AG10803 (cell line): Measurements from ENCODE around the gene UBASH3A.

ENCODE experiments used
- DNase-seq: peaks from one replicate; pipeline ENCODE4 v3.0.0; 2010; ENCODE audit warnings: low read depth
- H3K4me3 ChIP-seq: 2 replicates; pipeline ENCODE4 v1.5.1; 2011; ENCODE audit warnings: mild to moderate bottlenecking, low read length, control low read depth
- CTCF ChIP-seq: conservative IDR thresholded peaks from 2 replicates; pipeline ENCODE4 v1.5.1; 2011; ENCODE audit warnings: mild to moderate bottlenecking, low read length, control low read depth, inconsistent platforms

UBASH3A gene

DNA sequence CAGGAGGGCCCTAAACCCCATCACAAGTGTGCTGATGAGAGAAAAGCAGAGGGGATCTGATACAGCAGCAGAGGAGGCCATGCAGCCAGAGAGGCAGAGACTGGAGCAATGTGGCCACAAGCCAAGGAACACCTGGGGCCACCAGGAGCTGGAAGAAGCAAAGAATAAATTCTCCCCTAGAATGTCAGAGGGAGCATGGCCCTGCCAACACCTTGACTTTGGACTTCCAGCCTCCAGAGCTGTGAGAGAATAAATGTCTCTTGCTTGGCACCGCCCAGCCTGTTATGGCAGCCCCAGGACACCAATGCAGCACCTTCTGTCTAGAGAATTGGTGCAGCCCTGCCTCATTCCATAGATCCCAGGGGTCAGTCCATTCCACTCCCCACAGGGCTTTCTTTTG is 25.3 kb downstream of the UBASH3A start:
- H3K4me3 ChIP-seq = no peak overlapping the region
- TF ChIP-seq CTCF = no peak
- no peak for DNase-seq

- H3K4me3 ChIP-seq = no peak overlapping the region
- DNase-seq = no peak
- no peak for TF ChIP-seq CTCF
Observed at GRCh38 chr21:42429856-42430255, 26.2 kb downstream of the UBASH3A start.

DNA sequence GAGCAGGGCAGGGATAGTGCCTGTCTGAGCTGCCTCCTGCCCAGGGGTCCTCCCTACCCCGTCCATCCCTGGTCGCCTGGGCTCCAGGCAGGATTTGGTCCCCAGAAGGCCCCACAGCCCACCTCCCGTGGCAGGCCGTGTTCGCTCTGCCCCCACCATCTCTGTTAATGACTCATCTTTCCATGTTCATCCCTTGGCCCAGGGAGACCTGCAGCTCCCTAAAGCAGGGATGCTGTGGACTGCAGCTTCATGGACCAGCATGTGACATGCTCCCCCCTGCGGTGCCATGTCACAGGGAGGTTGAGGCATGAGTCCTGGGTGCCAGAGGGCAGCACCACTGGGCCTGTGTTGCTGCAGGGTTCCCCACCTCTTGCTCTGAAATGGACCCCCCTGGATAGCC is 26.8 kb downstream of the UBASH3A start:
- TF ChIP-seq CTCF = no peak

DNA sequence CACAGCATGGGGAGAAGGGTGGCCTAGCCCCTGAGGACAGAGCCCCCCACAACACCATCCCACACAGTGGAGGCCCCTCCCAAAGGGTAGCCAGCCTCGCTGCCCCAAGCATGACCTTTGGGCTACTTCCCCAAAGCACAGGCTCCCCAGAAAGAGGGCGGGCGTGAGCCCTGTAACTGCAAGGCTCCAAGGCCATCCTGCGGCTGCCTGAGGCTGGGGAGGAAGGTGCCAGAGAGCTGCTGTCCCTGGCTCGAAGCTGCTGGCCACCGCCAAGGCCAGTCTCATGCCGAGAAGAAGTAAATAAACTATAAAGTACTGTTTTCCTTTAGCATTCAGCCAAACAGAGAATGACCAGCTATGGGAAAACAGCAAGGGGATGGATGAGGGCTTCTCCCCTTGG is 27.5 kb downstream of the UBASH3A start:
- TF ChIP-seq CTCF = no peak
- DNase-seq = no peak

More for the DNA sequence above, 26.8 kb downstream of the UBASH3A start:
- DNase-seq = no peak
- H3K4me3 ChIP-seq = no peak overlapping the region

DNA sequence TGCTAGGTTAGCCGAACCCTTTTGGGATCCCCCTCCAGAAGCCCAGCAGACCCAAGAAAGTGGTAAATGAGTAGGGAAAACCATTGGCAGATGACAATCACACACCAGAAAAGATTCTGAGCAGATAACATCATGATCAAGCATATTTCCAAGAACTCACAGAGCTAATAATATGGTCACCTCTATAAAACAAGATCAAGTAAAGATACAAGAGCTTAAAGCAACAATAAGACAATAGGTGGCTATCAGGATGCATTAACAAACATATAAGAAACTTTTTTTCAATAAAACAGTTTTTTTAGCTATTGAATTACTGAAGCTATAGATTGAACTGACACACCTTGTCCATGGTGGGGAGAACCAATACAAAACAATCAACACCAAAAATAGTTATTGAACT is 29.0 kb downstream of the UBASH3A start:
- DNase-seq = no peak
- H3K4me3 ChIP-seq = no peak overlapping the region
- TF ChIP-seq CTCF = no peak

More for the DNA sequence above, 27.5 kb downstream of the UBASH3A start:
- H3K4me3 ChIP-seq = no peak overlapping the region

- TF ChIP-seq CTCF = no peak
- DNase-seq = no peak
- H3K4me3 ChIP-seq = no peak overlapping the region
Observed at GRCh38 chr21:42433946-42434551, 30.3 kb downstream of the UBASH3A start.

DNA sequence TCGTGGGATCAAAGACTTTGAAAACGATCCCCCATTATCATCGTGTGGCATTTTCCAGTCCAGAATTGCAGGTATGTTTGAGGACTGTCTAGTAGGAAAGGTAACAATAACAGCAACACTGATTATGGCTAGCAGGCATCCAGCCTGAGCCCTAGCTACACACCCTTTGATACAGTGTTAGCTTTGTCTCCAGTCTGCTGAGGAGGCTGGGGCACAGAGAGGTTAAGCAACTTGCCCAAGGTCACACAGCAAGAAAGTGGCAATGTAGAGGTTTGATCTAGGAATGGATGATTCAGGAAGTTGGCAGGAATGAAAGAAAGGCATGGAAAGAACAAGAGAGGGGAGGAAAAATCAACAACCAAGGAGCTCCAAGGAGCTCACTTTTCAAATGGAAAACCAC is 31.2 kb downstream of the UBASH3A start:
- no peak overlapping the region for H3K4me3 ChIP-seq
- TF ChIP-seq CTCF = no peak
- DNase-seq = no peak
